A673 (cell line): Measurements from ENCODE around the gene GALNT13.

Source experiments
- CTCF ChIP-seq: fragments of 300-800, 200-600 bp; sonication (generic); conservative IDR thresholded peaks from 2 replicates; pipeline ENCODE4 v1.5.1; 2017; ENCODE audit warnings: low read depth, mild to moderate bottlenecking, antibody characterized with exemption, low read length, moderate library complexity, mixed read lengths
- EZH2 ChIP-seq: fragments of 200-600 bp; sonication (generic); IDR thresholded peaks from 2 replicates; pipeline ENCODE4 v1.6.1; 2017; ENCODE audit warnings: borderline replicate concordance, low read depth, mild to moderate bottlenecking, mixed read lengths, antibody characterized with exemption, low read length; ENCODE audit not compliant: poor library complexity, severe bottlenecking

- TF ChIP-seq EZH2 (no peak), CTCF (no peak)
Observed at GRCh38 chr2:154466226-154466625, 594.5 kb downstream of the GALNT13 start.
